Activated naive CD4-positive, alpha-beta T cell (primary cell): Measurements from ENCODE around the gene UBE2E1.
A peak's percentile ranks its signal among the peaks of the same experiment; 100 is the strongest.

Source experiments
- DNase-seq, 4 experiments: peaks; one replicate each; lab custom pipeline; 2025; lab: John Stamatoyannopoulos, UW

The UBE2E1 gene

DNA sequence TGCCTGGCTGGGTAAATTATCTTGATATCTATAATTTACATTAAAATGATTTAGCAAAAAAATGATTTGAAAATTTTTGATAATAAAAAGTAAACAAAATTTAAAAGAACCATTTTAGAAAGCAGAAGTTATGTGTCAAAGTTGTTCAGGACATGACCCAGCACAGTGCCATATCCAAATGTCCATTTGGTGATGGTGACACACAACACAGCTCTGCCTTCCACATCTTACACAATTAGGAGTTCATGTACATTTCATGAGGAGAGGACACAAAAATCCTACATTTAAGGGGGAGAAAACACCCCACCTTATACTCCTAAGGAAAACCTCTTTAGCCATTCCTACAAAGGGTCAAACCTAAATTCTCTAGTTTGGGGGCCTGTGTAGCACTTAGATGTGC is 10.7 kb upstream of the UBE2E1 start:
- DNase-seq, result no peak

DNA sequence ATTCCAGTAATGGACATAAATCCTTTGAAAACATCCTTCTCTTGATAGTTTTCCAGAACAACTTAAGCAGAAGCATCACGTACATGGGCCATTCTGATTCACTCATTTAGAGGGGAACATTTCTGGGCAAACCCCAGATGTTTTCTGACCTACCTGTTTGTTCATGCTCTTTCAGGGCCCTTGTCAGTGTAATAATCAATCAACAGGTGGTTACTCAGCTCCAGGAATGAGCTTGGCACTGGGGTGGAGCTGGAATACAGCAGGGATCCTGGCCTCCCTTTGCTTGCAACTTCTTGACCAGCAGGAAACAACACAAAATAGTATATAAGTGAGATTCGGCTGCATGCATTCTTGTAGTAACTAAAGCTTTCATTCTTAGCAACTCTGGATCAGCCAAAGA is 9.2 kb upstream of the UBE2E1 start:
- no peak for DNase-seq

DNA sequence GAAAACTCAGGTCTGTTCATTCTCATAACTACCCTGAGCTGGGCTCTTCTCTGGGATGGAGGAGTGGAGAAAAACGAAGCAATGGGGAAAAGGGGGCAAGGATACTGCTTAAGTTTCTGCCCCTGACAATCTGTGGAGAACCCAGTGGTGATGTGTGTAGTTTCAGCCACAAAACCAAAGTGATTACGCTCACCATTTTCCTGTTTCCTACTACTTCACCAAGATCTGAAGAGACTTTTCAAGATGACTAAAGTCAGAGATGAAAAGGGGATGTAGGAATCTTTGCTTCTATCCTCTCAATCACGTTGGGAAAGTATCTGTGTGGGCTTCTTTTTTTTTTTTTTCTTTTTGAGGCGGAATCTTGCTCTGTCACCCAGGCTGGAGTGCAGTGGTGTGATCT is 8.3 kb upstream of the UBE2E1 start:
- no peak for DNase-seq

- no peak for DNase-seq
Measured at GRCh38 chr3:23798456-23798855, 7.3 kb upstream of the UBE2E1 start.

DNA sequence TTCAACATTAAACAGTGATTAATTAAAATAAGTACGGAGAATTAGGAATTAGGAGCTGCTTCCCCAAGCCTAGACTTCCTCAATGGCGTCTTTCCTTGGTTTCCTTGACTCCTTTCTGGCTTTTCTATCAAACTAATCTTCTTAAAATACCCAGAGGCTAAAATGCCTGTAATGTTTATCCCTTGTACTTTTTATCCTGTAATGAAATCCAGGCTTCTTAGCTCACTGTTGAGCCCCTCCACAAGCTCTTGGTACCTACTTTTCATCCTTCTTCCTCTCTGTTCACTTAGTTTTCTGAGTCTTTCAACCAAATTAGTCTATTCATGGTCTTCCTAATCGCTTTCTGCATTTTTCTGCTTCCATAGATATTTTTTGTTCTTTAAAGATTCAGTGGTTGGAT is 6.9 kb upstream of the UBE2E1 start:
- DNase-seq, result no peak

DNA sequence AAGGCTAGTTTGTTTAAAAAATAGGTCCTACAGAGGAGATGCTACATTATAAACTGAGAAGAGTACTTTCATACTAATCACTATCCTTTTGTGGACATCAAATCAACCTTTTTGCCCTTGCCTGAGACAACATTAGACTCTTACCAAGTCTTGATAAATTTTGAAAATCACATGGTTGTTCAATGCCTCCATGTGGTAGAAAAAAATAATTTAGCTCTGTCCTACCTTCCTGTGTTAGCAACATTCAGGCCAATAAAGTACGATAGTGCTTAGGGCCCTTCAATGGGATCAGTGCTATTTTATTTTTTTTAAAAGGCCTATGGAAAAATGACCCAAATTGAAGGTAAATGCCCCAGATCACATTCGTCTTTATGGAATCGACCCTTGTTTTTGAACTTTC is 5.0 kb upstream of the UBE2E1 start:
- DNase-seq, result no peak

DNA sequence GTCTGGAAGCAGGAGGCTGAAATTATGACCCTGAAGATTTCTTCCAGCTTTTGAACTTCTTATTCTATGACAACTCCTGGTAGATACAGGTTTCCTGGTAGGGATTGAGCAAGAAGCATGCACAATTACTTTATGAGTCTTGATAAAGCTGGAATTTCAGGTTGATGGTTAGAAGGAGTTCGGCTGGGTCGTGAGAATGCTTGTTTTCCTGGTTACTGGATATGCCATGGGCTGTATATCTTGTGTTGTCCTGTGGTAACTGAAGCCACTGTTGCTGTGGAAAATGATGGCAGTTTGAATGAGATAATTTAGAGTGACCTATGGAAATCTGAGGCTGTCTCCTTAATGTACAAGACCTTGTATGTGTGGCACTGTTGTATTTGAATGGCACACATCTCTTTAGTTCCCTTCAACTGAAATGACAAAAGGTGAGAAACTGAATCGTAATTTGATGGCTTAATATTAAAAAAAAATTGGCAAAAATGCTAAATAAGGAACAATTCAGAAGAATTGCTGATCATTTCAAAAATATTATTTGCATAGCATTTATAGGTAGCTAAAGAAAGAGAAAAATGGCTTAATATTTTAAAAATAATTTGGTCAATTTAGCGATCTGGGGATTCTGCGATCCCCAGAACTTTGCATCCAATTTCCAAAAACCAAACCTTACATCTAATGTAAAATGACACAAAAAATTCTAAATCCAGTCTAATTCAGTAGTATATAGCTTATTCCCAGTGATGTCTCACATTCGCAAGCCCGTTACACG is 1.1 kb upstream of the UBE2E1 start:
- DNase-seq, result no peak

- no peak for DNase-seq
Measured at GRCh38 chr3:23805210-23805632, 534 bp upstream of the UBE2E1 start.

- peak in 2 of 4 experiments; percentile 22 to 24 for DNase-seq
Measured at GRCh38 chr3:23806534-23807423, 1.0 kb downstream of the UBE2E1 start.

DNA sequence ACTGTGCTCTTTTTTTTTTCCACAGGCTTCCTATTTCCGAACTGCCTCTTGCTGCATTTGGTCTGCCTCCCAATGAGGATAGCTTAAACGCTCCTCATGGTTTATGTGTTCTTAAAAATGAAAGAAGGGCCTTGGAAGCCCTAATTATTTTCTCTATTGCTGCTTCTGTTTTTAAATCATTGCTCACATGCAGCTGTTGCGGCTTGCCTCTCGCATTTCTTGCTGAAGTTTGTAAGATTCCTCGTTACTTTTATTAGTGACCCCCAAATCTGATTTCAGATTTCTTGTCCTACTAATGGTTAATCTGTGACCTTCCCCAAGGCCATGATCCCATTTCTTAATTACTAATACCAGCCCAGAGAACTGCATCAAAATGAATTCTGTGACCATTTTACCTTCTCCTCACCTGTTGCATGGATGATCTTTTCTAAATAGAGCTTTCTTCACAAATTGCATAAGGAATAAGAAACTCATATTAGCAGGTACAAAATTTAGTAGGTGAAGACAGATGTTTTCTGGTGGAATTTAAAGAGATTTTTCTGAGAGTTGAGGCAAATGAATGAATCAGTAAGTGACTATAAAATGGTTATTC is 1.8 kb downstream of the UBE2E1 start:
- no peak for DNase-seq

DNA sequence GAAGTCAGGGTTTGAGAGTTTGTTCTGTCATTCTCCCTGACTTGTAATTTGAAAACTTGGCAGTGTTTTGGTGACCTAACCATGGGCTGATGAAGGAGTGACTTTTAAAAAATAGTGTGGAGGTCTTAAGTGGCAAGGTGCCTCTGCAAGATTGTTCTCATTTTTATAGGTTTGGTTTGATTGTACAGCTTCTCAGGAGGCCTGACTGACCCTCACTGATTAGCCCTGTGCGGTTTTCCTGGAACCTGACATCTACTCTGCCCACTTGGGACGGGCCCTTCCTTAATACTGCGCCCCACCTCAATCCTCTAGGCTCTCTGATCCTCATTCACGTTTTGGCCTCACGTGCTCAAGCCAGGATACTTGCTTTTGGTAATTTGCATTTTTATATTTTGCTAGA is 2.8 kb downstream of the UBE2E1 start:
- DNase-seq, result no peak

GRCh38 chr3:23809294-23809693 is 3.5 kb downstream of the UBE2E1 start:
- no peak for DNase-seq

DNA sequence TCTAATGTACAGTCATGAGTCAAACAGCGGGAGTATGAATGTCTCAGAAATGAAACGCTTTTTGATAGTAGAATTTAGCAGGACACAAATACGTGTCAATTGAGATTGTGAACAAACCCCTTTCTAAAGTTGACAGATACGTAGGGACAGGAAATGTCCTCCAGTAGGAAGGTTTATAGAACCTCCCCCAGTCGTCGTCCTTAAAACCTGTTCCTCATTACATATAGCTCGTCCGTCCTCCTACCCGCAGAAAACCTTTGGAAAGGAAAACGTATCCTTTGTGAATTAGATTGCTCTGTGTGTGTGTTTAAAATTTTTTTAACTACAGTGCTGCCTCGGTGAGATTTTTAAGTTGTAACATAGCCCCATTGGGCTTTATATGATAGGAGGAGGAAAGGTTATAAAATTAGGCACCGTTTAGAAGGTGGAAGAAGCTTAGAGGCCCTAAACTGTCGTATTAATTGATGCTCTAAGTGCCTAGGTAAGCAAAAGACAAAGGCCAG is 4.1 kb downstream of the UBE2E1 start:
- no peak for DNase-seq

- DNase-seq, result peak; percentile 5 to 10 (median 8)
Measured at GRCh38 chr3:23810343-23811184, 4.8 kb downstream of the UBE2E1 start.

DNA sequence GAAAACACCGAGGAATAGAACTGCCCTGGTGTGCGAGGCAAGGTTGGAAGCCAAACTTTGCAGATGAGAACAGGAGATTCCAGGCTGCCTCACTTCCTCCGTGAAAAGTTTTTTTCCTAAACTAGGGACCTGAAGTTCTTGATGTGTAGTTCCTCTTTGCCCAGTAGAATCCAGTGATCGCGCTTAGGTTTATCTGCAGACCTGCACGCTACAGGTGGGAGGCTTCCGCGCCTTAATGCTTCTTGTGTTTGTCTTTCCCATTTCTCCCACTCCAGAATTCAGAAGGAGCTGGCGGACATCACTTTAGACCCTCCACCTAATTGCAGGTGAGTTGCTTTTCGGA is 5.4 kb downstream of the UBE2E1 start:
- DNase-seq, result no peak

GRCh38 chr3:23811919-23812318 is 6.2 kb downstream of the UBE2E1 start:
- DNase-seq, result no peak

GRCh38 chr3:23815879-23816278 is 10.1 kb downstream of the UBE2E1 start:
- DNase-seq, result no peak

DNA sequence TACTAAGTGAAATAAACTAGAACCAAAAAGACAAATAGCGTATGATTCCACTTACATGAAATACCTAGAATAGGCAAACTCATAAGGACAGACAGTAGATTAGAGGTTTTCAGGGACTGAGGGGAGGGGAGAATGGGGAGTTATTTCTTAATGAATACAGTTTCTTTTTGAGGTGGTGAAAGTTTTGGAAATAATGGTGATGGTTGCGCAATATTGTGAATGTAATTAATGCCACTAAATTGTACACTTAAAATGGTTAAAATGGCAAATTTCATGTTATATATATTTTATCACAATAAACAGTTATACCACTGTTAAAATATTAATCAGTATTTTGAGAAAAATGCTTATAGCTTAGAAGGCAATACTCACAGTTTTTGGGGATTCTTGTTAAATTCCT is 11.0 kb downstream of the UBE2E1 start:
- no peak for DNase-seq

- no peak for DNase-seq
Measured at GRCh38 chr3:23817508-23818223, 11.9 kb downstream of the UBE2E1 start.

GRCh38 chr3:23819599-23820360 is 14.0 kb downstream of the UBE2E1 start:
- no peak for DNase-seq
